IPS-11a (cell line): ENCODE data around the gene CT47B1.
"Not testable (repeated sequence)": the region's sequence is repeated elsewhere in the genome, so short reads cannot be mapped to it uniquely, and the experiment has no call there.

Experiments
- H3K4me3 ChIP-seq: one replicate; pipeline ENCODE4 v1.5.1; 2013; ENCODE audit warnings: low read depth, low read length, control low read depth

CT47B1 gene

DNA sequence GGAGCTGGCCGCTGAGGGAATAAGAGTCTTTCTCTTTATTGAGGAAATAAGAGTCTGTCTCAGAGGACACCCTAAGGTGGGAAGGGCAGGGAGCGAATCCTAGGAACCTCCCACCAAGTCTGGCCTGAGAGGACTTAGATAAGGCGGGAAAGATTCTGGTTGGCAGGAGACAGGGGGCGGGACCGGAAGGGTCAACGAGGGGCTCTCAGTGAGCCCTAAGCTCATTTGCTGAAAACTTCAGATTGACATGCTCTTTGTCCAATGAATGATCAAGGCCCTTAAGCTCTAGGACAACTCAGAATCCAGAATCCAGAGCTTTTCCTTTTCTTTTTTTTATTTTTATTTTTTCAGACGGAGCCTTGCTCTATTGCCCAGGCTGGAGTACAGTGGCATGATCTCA is at the start of gene CT47B1:
CT47B1 (minus strand) TSS at position 101 of the 400 bp plus-strand sequence. CDS start 196 bp downstream, outside the sequence.
- not testable (repeated sequence) for H3K4me3 ChIP-seq

DNA sequence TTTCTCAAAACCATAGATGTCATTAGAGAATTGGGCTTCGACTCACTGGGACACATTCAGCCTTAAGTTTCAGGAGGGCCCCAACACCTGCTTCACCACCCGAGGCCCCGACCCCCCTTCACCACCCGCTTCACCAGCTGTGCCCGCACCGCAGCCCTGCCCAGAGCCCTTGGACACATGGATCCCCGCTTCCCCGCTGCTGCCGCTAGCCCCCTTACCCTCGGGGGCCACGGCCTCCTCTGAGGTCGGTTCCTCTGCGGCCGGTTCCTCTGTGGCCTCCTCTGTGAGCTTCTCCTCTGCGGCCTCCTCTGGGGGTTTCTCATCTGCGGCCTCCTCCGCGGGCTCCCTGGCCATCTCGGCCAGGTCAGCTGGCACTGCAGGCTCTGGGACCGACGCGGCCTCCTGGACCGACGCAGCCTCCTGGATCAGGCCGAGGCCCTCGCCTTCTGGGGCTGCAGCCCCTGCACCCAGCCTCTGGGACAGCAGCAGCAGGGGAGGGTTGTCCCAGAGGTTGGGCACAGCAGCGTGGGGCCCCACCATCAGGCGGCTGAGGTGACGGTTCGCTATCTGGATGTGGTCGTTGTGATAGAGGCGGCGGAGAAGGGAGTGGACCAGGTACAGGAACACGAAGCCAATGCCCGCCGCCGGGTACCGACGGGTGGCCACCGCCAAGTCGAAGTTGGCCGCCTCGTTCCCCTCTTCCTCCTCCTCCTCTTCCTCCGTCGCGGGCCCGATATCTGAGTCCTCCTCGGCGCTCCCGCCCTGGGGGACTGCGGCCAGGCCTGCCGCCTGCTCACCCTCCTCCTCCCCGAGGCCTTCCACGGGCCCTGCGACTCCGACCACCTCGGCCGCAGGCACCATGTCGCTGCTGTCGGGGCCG is 748 bp downstream of the CT47B1 start:
- no peak overlapping the region for H3K4me3 ChIP-seq

DNA sequence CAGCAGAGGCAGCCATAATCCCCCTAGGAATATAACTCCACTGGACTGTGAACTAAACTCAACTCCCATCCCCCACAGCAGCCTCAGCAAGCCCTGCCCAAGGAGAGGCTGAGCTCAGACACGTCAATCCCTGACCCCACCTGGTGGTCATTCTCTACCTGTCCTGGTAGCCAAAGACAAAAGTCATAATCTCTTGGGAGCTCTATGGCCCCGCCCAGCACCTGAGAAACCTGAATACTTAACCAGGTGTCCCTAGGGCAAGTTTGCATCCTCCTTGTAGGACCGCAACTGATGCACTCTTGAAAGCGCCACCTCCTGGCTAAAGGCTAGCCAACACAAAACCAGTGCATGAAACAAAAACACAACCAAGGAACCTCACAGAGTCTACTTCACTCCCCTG is 18.4 kb downstream of the CT47B1 start:
- H3K4me3 ChIP-seq, result no peak overlapping the region

DNA sequence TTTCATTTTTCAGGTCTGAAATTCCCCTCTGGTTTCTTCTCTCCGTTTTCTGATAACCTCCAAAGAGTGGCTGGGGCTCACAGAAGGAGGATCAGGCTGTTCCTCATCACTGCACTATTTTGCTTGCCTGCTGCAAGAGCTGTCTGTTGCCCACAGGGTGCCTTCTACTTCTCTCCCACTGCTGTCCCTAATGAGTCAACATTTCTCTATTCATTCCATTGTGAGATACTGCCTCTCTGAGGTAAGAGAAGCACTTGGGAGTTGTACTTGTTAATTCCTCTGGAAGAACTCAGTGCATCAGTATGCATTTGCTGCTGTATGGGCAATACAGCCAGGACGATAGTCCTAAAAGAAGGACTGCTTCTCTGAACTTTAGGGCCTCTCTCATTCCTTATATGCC is 34.8 kb downstream of the CT47B1 start:
- H3K4me3 ChIP-seq, result no peak overlapping the region

DNA sequence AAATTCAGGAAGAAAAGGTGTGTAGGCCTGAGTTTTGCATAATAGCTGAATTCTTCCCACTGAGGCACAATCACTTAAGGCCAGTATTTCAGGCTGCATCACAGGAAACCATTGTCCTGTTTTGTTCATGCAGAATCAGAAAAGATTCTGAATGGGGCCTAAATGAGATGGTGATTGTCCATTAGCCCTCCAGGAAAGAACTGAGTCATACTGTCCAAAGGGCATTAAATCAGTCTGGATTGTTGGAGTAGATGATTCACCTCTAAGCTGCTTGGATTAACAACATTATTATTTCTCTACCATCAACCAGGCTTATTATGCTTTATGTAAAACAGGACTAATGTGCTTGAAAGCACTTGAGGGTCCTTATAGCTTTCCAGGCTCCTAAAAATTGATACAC is 36.2 kb downstream of the CT47B1 start:
- H3K4me3 ChIP-seq, result no peak overlapping the region

DNA sequence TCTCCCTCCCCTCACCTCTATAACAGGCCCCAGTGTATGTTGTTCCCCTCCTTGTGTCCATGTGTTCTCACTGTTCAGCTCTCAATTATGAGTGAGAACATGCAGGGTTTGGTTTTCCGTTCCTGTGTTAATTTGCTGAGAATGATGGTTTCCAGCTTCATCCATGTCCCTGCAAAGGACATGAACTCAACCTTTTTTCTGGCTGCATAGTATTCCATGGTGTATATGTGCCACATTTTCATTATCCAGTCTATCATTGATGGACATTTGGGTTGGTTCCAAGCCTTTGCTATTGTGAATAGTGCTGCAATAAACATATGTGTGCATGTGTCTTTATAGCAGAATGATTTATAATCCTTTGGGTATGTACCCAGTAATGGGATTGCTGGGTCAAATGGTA is 48.5 kb downstream of the CT47B1 start:
- not testable (repeated sequence) for H3K4me3 ChIP-seq

DNA sequence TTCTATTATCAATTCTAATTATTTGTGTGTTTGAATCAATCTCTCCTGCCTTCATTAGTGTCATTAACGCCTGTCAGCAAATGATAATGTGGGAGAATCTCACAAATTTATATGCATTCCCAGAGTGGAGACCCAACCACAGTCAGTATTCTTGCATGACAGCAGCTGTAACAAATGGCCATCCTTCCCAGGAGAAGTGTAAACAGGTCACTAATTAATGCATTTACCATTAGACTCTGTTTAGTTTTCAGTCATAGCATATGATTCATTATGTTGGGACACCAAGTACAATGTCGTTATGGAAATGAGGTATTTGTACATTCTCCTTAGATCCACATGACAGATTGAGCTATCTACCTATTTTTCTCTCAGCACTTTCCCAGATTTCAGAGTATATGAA is 50.5 kb downstream of the CT47B1 start:
- H3K4me3 ChIP-seq, result no peak overlapping the region

DNA sequence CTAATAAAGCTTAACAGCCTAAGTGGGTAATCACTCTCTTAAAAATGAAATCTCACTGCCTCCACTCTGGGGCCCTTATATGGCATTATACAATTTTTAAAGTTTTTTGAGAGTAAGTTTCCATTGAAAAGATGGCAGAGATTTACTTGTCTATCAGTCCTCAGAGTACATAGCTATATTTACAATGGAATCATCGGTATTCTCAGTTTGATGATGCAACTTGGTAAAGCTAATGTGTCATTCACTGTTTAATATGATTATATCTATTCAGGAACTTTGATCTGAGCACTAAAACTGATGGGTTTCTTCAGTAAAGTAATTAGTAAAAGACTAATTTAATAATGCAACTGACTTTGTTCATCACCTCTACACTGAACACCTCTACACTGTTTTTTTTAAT is 51.6 kb downstream of the CT47B1 start:
- H3K4me3 ChIP-seq, result no peak overlapping the region

DNA sequence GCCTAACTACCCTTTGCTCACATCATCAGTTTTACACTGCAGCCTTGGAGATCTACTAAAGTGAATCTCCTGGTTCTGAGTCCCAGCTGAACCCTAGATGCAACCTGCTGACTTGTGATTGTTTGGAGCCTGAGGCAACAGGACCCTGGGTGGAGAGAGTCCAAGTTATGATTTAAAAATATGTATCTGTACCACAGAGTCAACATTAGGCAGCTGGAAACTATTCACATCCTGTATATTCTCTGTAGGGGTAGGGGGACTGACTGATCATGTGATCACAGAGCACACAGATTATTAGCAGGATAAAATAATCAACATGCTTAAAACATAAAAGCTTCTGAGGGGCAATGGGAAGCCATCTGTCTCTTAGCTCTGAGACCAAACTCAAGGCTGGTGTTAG is 52.1 kb downstream of the CT47B1 start:
- no peak overlapping the region for H3K4me3 ChIP-seq
